Esophagus squamous epithelium (tissue), 5 donors: ENCODE data around the gene CDC14A. TPM values are rescaled to one million over a fixed set of nuclear protein-coding genes. Genes with fewer than 3 reads are reported as not detected.

ENCODE experiments used
- DNase-seq: peaks from one replicate; lab custom pipeline; 2025; lab: John Stamatoyannopoulos, UW
- H3K27ac ChIP-seq, 4 donors: fragments of 200-600 bp; sonication (generic); one replicate each; pipeline ENCODE4 v1.5.1; 2016 to 2019; ENCODE audit warnings: mild to moderate bottlenecking in 1 of 4
- H3K27me3 ChIP-seq, 4 donors: fragments of 200-600 bp; sonication (generic); 1 replicate in 3 of 4; 2 replicates in 1 of 4; pipeline versions ENCODE4 v1.5.1 to v1.6.0; 2017 to 2021; ENCODE audit warnings: antibody characterized with exemption in 1 of 4
- H3K36me3 ChIP-seq, 3 donors: fragments of 200-600 bp; sonication (generic); one replicate each; pipeline ENCODE4 v1.5.1; 2016 to 2019
- H3K4me1 ChIP-seq, 3 donors: fragments of 200-600 bp; sonication (generic); one replicate each; pipeline ENCODE4 v1.5.1; 2017 to 2019
- H3K4me3 ChIP-seq, 4 donors: fragments of 200-600 bp; sonication (generic); 1 replicate in 3 of 4; 2 replicates in 1 of 4; pipeline ENCODE4 v1.5.1; 2016 to 2019; ENCODE audit warnings: mild to moderate bottlenecking in 2 of 4, moderate library complexity in 1 of 4
- H3K9me3 ChIP-seq, 3 donors: fragments of 200-600 bp; sonication (generic); one replicate each; pipeline ENCODE4 v1.5.1; 2016 to 2019
- POLR2A ChIP-seq, 4 donors: fragments of 450-650 bp; IDR thresholded peaks; one replicate each; pipeline ENCODE4 v1.6.1; 2017; ENCODE audit warnings: antibody characterized with exemption in 4 of 4, mild to moderate bottlenecking in 4 of 4, moderate library complexity in 3 of 4
- WGBS, 2 donors: methylation state at CpG; one replicate each; pipeline ENCODE4 v1.1.5; 2018; 5-methylcytosine and 5-hydroxymethylcytosine counted together
- intact Hi-C: fragments of 100-400 bp; cut with DNase I; formaldehyde crosslinking; loops from one replicate; pipeline ENCODE4 v1.15.0; 2022
- total RNA-seq, 4 donors: library from RNA; depleted of rRNA; stranded (reverse); fragments of >200 nt; gene quantifications; one replicate each; pipeline ENCODE4 v1.1.0, GENCODE V29; 2016
- TF ChIP-seq, protein P1 (sequence below), 6 experiments: fragments of 450-650 bp in 4 of 6; fragments of 200-600 bp in 2 of 6; sonication (generic) in 2 of 6; IDR thresholded peaks; one replicate each; pipeline ENCODE4 v1.5.1; 2016 to 2019; ENCODE audit warnings: antibody characterized with exemption in 6 of 6, mild to moderate bottlenecking in 4 of 6, moderate library complexity in 4 of 6
- donor health status: DM: yes; HTN: yes; CAD: no.

The CDC14A gene
- total RNA-seq, 4 donors from 2014 or later, result 3.0 to 8.6 (median 4.3) TPM

DNA sequence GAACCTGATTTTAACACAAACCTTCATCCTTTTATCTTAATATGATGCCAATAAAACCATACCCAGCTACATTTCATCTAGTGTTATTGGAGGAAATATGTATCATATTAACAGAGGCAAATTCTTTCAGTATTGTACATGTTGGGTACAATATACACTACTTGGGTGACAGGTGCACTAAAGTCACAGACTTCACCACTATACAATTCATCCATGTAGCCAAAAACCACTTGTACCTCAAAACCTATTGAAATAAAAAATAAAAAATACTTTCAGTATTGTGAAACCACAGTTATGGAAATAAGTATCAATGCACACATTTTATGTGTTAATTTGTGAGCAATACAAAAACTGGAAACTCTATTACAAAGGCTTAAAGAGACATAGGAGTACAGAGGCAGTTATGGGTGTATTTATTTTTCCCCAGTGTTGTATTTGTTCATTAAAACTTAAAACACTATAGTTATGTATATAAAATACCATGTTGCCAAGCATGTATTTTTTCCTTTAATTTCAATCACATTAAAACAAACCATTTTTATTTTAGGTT is 160.6 kb downstream of the CDC14A start:
- DNase-seq, result no peak
- Histone ChIP-seq H3K27me3 (peaks cover 0 to 34% (median 0%) of the 10 kb centered on the region in 4 donors), H3K27ac (no peak overlapping the region), H3K36me3 (peaks cover 0 to 20% (median 0%) of the 10 kb centered on the region in 3 donors), H3K4me1 (no peaks in the 10 kb centered on the region), H3K9me3 (no peaks in the 10 kb centered on the region), H3K4me3 (no peak overlapping the region)
- intact Hi-C loops, result no loop called here
- TF ChIP-seq POLR2A (IDR thresholded peaks at IDR 0.05), result no peak
- TF ChIP-seq, protein P1, sequence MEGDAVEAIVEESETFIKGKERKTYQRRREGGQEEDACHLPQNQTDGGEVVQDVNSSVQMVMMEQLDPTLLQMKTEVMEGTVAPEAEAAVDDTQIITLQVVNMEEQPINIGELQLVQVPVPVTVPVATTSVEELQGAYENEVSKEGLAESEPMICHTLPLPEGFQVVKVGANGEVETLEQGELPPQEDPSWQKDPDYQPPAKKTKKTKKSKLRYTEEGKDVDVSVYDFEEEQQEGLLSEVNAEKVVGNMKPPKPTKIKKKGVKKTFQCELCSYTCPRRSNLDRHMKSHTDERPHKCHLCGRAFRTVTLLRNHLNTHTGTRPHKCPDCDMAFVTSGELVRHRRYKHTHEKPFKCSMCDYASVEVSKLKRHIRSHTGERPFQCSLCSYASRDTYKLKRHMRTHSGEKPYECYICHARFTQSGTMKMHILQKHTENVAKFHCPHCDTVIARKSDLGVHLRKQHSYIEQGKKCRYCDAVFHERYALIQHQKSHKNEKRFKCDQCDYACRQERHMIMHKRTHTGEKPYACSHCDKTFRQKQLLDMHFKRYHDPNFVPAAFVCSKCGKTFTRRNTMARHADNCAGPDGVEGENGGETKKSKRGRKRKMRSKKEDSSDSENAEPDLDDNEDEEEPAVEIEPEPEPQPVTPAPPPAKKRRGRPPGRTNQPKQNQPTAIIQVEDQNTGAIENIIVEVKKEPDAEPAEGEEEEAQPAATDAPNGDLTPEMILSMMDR (IDR thresholded peaks at IDR 0.05), result no peak

DNA sequence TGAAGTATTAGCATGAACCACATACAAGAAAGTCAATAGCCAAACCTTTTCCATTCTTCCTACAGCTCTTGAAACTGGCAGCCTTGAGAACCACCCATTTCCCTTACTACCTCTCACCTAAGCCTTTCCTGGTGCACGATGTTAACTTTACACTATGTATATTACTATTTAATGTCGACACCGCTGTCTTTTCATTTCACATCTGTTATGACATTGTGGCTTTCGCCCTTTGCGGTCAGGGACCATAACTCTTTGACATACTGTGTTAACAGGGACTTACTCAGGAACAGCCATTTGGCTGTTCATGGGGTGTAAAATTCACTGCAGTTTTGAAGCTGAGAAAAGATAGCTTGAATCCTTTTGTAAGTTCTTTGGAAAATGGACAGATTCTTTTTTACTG is 164.6 kb downstream of the CDC14A start:
- WGBS, 2 donors, result 77 to 81% methylated on average over 5 of the region's 5 CpGs
- no peak for TF ChIP-seq POLR2A (IDR thresholded peaks at IDR 0.05)
- TF ChIP-seq, protein P1 (IDR thresholded peaks at IDR 0.05), result no peak
- no peak for DNase-seq
- H3K4me1 ChIP-seq, result no peaks in the 10 kb centered on the region
- H3K9me3 ChIP-seq, result no peaks in the 10 kb centered on the region
- peaks cover 0 to 13% (median 0%) of the 10 kb centered on the region in 3 donors for H3K36me3 ChIP-seq
- no peaks in the 10 kb centered on the region for H3K27me3 ChIP-seq
- H3K4me3 ChIP-seq, result no peak overlapping the region
- intact Hi-C loops, result no loop called here
- H3K27ac ChIP-seq, result no peak overlapping the region

DNA sequence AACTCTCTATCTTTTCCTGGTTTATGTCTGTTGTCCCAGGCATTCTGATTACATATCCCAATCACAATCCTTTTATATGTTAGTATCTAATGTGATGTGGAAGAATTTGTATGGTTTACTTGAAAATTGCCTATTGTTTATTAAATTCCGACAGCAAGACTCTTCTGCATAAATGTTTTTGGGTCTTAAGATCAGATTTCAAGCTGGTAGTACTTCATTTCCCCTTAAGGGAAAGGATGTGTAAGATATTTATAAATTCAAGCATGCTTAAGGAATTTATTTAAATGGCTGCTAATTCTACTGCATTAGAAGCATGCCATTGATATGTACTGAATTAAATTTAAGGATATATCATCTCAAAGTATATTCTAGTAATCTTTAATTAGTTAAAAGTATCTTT is 165.2 kb downstream of the CDC14A start:
- intact Hi-C loops, result no loop called here
- no peaks in the 10 kb centered on the region for H3K27me3 ChIP-seq
- DNase-seq, result no peak

DNA sequence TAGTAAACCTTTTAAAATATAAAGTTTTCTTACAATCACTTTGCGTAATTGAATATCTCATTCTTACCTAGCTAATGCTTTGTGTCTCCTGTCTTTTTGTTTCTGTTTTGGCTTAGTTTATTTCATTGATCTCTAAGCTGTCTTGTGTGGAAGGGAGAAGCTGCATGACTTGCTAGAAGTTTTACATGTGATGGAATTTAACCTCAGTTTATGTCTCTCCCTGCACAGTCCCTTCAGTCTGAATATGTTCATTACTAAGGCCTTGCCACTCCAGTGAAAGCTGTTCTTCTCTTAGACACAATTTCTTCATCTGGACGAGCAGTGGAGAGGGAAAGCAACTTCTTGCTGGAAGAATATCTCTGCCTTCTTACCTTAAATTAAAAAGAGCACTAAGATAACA is 165.7 kb downstream of the CDC14A start:
- no peaks in the 10 kb centered on the region for H3K27me3 ChIP-seq
- no peaks in the 10 kb centered on the region for H3K4me1 ChIP-seq
- H3K36me3 ChIP-seq, result peaks cover 0 to 8% (median 0%) of the 10 kb centered on the region in 3 donors
- no peak overlapping the region for H3K4me3 ChIP-seq
- intact Hi-C loops, result no loop called here
- no peak for DNase-seq
- WGBS, 2 donors, result 35 to 40% methylated on average over 2 of the region's 2 CpGs
- TF ChIP-seq, protein P1 (IDR thresholded peaks at IDR 0.05), result no peak
- TF ChIP-seq POLR2A (IDR thresholded peaks at IDR 0.05), result no peak
- H3K27ac ChIP-seq, result no peak overlapping the region
- no peaks in the 10 kb centered on the region for H3K9me3 ChIP-seq

More for the DNA sequence above, 165.2 kb downstream of the CDC14A start:
- 53 to 84% methylated on average over 1 of the region's 1 CpG for WGBS, 2 donors
- Histone ChIP-seq H3K27ac (no peak overlapping the region), H3K36me3 (peaks cover 0 to 13% (median 0%) of the 10 kb centered on the region in 3 donors), H3K9me3 (no peaks in the 10 kb centered on the region), H3K4me3 (no peak overlapping the region), H3K4me1 (no peaks in the 10 kb centered on the region)
- TF ChIP-seq POLR2A (IDR thresholded peaks at IDR 0.05), result no peak
- TF ChIP-seq, protein P1 (IDR thresholded peaks at IDR 0.05), result no peak

DNA sequence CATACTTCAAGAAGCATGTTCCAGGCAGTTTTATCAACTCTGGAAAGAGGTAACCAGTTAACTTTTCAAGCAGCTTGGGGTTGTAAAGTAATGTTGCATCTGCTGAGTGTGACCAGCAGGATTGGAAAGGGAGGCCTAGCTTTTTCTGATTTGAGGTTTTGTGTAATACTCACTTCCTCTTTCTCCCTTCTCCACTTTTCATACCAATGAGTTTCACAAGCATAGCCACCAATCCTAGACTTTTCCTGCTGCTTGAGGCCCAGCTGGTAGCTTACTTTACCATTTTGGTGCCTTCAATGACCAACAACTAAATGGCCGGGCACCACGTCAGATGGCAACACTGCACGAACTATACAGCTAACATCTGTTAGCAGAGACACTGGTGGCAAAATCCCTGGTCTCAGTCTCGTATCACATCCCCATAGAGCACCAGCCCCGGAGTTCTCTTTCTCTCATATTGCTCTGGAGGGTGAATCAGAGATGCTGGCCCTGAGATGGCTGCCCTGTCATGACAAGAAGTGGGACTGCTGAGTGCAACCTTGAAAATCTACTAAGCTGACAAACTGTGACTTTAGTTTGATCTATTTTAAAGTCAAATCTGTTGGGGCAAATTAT is 170.8 kb downstream of the CDC14A start:
- Histone ChIP-seq H3K27ac (no peak overlapping the region), H3K4me1 (no peaks in the 10 kb centered on the region), H3K4me3 (no peak overlapping the region), H3K36me3 (peaks cover 0 to 5% (median 0%) of the 10 kb centered on the region in 3 donors), H3K9me3 (no peaks in the 10 kb centered on the region), H3K27me3 (peaks cover 0 to 25% (median 0%) of the 10 kb centered on the region in 4 donors)
- TF ChIP-seq, protein P1 (IDR thresholded peaks at IDR 0.05), result no peak
- no peak for TF ChIP-seq POLR2A (IDR thresholded peaks at IDR 0.05)
- intact Hi-C loops, result no loop called here
- DNase-seq, result no peak
- WGBS, 2 donors, result 80 to 87% methylated on average over 1 to 5 of the region's 5 CpGs
